Measurements from ENCODE around the gene PPM1N. TPM values are rescaled to one million over a fixed set of nuclear protein-coding genes. Genes with fewer than 3 reads are reported as not detected.

The PPM1N gene
- total and polyA plus RNA-seq, 2 of the 4 experiments (the other 2 are of a cell fraction): 0.90 to 1.6 TPM

DNA sequence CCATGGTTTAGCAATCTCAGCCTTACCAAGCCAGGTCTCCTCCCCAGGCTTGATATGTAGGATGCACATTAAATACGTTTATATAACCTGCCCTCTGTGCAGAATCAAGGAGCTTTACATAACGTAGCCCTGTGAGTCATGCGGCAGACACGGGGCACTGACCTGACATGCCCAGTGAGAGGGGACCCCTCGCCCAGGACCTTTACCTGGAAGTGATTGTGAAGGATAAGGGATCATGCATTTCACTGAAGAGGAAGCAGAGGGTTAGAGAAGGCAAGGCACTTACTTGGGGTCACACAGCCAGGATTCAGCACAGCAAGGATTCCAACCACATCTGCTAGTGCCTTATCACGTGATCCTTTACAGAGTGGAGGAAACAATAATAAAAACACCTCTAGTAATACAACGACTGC is 49.4 kb upstream of the PPM1N start:
- Histone ChIP-seq H2AK9ac (replicated peaks; ENCODE audit: low read depth, low read length, poor library complexity) (no peak overlapping the region), H3K9me1 (ENCODE audit: insufficient read depth, low read length) (peaks cover 8% of the 10 kb centered on the region), H3K4me3 (ENCODE audit: insufficient read depth, low read depth, low read length) (no peak overlapping the region), H4K91ac (ENCODE audit: insufficient read depth, low read depth, low read length) (no peak overlapping the region), H2BK20ac (ENCODE audit: low read depth, low read length) (no peak overlapping the region), H4K8ac (ENCODE audit: low read depth in 2 of 2, low read length in 2 of 2) (no peak overlapping the region), H3K56ac (ENCODE audit: extremely low read depth, insufficient read depth, low read length) (no peak overlapping the region), H3K27ac (ENCODE audit: insufficient read depth, low read length) (no peak overlapping the region), H3K9me3 (ENCODE audit: control insufficient read depth, insufficient read depth, low read length) (no peaks in the 10 kb centered on the region), H3K4me2 (ENCODE audit: low read depth, low read length) (no peak overlapping the region), H2BK5ac (ENCODE audit: low read depth, low read length, poor library complexity, severe bottlenecking) (no peak overlapping the region), H3K23ac (ENCODE audit: low read depth, low read length) (no peak overlapping the region; the same call in 1 of the 2 replicates), H2AK5ac (ENCODE audit: low read depth, low read length) (no peak overlapping the region), H3K14ac (replicated peaks; ENCODE audit: low read depth, low read length) (no peak overlapping the region), H3K18ac (ENCODE audit: low read depth, low read length) (no peak overlapping the region), H4K20me1 (ENCODE audit: insufficient read depth, low read length) (no peaks in the 10 kb centered on the region; the same call in 1 of the 2 replicates), H2AFZ (replicated peaks; ENCODE audit: low read length, poor library complexity) (peak overlapping the region; percentile 38), H3K9ac (ENCODE audit: low read depth, low read length) (no peak overlapping the region), H3K4ac (ENCODE audit: low read depth, low read length) (no peak overlapping the region), H2BK15ac (ENCODE audit: low read depth, low read length) (no peak overlapping the region), H3K36me3 (ENCODE audit: control insufficient read depth, insufficient read depth, low read length) (no peaks in the 10 kb centered on the region), H3K27me3 (ENCODE audit: control insufficient read depth, insufficient read depth, low read length) (no peaks in the 10 kb centered on the region), H4K5ac (ENCODE audit: low read depth, low read length) (no peak overlapping the region), H3K79me1 (ENCODE audit: low read depth in 1 of 2, low read length in 2 of 2) (peaks cover 0 to 24% of the 10 kb centered on the region in 2 experiments; a peak in 1 of 4 replicates), H3K4me1 (ENCODE audit: control insufficient read depth, insufficient read depth, low read length) (peaks cover 9% of the 10 kb centered on the region), H2BK120ac (ENCODE audit: low read depth, low read length) (no peak overlapping the region)
- CTCF ChIA-PET: interaction anchor here (1.5 kb wide), 1 partner anchor 30 kb away, joined by 7 read pairs; no protein-coding TSS in a partner anchor
- ATAC-seq (ENCODE audit: low read depth) (no peak), DNase-seq (peak; percentile 15)
- POLR2A ChIA-PET (ENCODE audit: unreplicated experiment): no interaction called here
- no TSS peak for BruUV-seq (replicated peaks)
- dilution Hi-C loops (cut with HindIII; ENCODE audit: low sequenced_read_pairs, unreplicated experiment): no loop called here
- in situ Hi-C loops (cut with MboI; ENCODE audit: low sequenced_read_pairs): no loop called here
- TF ChIP-seq POLR2A (IDR thresholded peaks at IDR 0.05; ENCODE audit: low read depth, low read length): no peak
- TF ChIP-seq CEBPB (IDR thresholded peaks at IDR 0.05; ENCODE audit: low read depth, low read length): no peak
- TF ChIP-seq, protein P1, sequence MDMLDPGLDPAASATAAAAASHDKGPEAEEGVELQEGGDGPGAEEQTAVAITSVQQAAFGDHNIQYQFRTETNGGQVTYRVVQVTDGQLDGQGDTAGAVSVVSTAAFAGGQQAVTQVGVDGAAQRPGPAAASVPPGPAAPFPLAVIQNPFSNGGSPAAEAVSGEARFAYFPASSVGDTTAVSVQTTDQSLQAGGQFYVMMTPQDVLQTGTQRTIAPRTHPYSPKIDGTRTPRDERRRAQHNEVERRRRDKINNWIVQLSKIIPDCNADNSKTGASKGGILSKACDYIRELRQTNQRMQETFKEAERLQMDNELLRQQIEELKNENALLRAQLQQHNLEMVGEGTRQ (IDR thresholded peaks at IDR 0.05; ENCODE audit: low read depth, low read length): peak; percentile 48
- WGBS, 2 experiments (ENCODE audit: extremely low coverage in 2 of 2, insufficient read length in 1 of 2): no CpG with 5 or more reads among the region's 7 CpGs
- intact Hi-C loops (cut with micrococcal nuclease): no loop called here
